Upper lobe of left lung (tissue), 4 donors: ENCODE results near the gene THRA.

Source experiments
- EP300 ChIP-seq, 4 donors: sonication (generic); formaldehyde crosslinking; IDR thresholded peaks; one replicate each; pipeline ENCODE4 v1.5.1; 2017; ENCODE audit warnings: antibody characterized with exemption in 4 of 4, control low read depth in 2 of 4
- POLR2A ChIP-seq, 4 donors: fragments of 450-650 bp; IDR thresholded peaks; one replicate each; pipeline ENCODE4 v1.5.1; 2016 to 2017; ENCODE audit warnings: antibody characterized with exemption in 4 of 4, mild to moderate bottlenecking in 2 of 4
- POLR2AphosphoS5 ChIP-seq, 2 donors: sonication (generic); formaldehyde crosslinking; IDR thresholded peaks; one replicate each; pipeline ENCODE4 v1.5.1; 2017; ENCODE audit warnings: antibody characterized with exemption in 2 of 2
- TF ChIP-seq, protein P1 (sequence below), 6 experiments: fragments of 450-650 bp in 4 of 6; fragments of 200-600 bp in 2 of 6; sonication (generic) in 2 of 6; IDR thresholded peaks; one replicate each; pipeline ENCODE4 v1.5.1; 2016 to 2019; ENCODE audit warnings: antibody characterized with exemption in 6 of 6

DNA sequence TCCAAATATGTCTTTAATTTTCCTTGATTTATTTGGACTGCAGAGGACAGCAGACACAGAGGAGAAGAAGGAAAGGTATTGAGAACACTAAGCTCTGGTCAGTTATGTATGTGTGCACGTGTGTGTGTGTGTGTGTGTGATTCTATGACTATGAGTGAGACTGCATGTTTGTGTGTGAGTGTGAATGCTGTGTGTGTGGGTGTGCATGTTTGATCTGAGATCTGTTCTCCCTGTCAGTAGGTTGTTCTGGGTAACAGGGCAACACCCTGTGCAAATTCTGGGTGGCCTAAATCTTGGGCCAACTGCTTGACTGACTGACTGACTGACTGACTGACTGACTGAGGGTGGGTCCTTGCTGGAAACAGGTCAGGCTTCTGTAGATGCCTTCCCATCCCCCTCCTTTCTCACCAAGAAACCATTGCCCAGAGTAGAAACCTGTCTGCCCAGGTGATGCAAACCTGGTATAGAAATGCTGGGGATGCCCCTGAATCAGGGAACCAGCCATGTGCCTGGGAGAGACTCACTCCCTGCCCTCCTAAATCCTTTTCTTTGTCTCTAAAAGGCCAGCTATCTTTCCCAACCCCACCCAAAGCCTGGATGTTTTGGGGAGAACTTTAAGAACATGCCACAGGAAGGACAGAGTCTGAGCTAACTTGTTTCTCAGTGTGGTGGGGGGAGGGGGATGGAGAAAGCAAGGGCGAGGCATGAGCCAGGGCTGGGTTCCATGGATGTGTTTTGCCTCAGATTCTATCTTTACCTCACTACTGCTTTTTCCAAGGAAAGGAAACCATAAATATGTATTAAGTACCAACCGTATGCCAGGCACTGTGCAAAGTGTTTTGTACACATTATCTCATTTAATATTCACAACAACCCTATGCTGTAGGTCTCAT, 42.1 kb downstream of the THRA start:
- TF ChIP-seq POLR2A (IDR thresholded peaks at IDR 0.05): no peak
- TF ChIP-seq, protein P1, sequence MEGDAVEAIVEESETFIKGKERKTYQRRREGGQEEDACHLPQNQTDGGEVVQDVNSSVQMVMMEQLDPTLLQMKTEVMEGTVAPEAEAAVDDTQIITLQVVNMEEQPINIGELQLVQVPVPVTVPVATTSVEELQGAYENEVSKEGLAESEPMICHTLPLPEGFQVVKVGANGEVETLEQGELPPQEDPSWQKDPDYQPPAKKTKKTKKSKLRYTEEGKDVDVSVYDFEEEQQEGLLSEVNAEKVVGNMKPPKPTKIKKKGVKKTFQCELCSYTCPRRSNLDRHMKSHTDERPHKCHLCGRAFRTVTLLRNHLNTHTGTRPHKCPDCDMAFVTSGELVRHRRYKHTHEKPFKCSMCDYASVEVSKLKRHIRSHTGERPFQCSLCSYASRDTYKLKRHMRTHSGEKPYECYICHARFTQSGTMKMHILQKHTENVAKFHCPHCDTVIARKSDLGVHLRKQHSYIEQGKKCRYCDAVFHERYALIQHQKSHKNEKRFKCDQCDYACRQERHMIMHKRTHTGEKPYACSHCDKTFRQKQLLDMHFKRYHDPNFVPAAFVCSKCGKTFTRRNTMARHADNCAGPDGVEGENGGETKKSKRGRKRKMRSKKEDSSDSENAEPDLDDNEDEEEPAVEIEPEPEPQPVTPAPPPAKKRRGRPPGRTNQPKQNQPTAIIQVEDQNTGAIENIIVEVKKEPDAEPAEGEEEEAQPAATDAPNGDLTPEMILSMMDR (IDR thresholded peaks at IDR 0.05): no peak
- TF ChIP-seq EP300 (IDR thresholded peaks at IDR 0.05): no peak
- no peak for TF ChIP-seq POLR2AphosphoS5 (IDR thresholded peaks at IDR 0.05)
